Fibroblast of lung (primary cell): Measurements from ENCODE around the gene CCDC146.

Experiments
- CTCF ChIP-seq, 2 donors: IDR thresholded peaks in 1 of 2; conservative IDR thresholded peaks in 1 of 2; 1 replicate in 1 of 2; 2 replicates in 1 of 2; pipeline ENCODE4 v1.5.1; 2011 to 2012; ENCODE audit warnings: low read length in 2 of 2, control low read depth in 1 of 2, inconsistent platforms in 1 of 2, low read depth in 1 of 2, mild to moderate bottlenecking in 1 of 2
- EZH2 ChIP-seq: IDR thresholded peaks from 2 replicates; pipeline ENCODE4 v1.5.1; 2012; ENCODE audit warnings: low read length, control low read depth, mild to moderate bottlenecking; ENCODE audit errors: missing control alignments

GRCh38 chr7:77238703-77239136, 116.3 kb downstream of the CCDC146 start:
- TF ChIP-seq CTCF (conservative IDR thresholded peaks at IDR 0.05 in 1 of 2, IDR thresholded peaks at IDR 0.05 in 1 of 2; ENCODE audit: low read depth in 1 of 2, low read length in 2 of 2) (no peak), EZH2 (no peak)
